ENCODE measurements around the gene PTPRS. TPM values are rescaled to one million over a fixed set of nuclear protein-coding genes. Genes with fewer than 3 reads are reported as not detected.

Gene PTPRS
- total and polyA plus RNA-seq, 2 donors (not counting 3 experiments of a cell fraction or from before 2014, with no cell fraction given), result 10.1 to 16.1 TPM

DNA sequence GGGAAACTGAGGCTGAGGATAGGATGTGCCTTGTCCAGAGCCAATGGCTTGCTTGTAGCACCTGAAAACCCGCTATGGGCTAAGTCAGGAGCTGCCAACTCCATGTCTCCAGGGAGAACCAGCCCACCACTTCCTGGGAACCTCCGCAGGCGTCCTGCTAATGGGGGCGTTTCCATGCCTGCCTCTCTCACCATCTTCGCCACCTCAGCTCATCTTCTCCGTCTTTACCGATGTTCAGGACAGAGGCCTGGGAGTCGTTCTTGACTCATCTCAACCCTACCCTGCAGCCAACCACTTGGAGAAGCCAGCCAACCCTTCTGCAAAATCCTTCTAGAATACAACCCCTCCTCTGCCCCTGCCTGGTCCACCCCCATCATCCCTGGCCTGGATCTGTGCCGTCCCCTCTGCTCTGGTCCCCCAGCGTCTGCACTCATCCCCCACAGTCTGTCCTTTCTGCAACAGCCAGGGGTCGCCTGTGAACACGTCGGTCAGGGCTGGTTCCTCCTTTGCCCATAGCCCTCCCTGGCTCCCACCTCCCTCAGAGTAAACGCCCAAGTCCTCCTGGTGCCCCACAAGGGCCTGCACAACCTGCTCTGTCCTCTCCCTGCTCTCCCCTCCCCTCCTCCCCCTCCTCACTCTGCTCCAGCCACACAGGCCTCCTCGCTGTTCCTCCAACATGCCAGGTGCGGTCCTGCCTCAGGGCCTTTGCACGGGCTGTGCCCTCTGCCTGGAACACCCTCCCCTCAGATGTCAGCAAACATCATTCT, 31.0 kb downstream of the PTPRS start:
- H3K9me3 ChIP-seq (replicated peaks; ENCODE audit: control insufficient read depth, insufficient read depth, low read length), result no peaks in the 10 kb centered on the region
- no peaks in the 10 kb centered on the region for H3K9me1 ChIP-seq (replicated peaks; ENCODE audit: control insufficient read depth, extremely low read depth, insufficient read depth, low read length)
- H3K4me2 ChIP-seq (ENCODE audit: insufficient read depth, low read length), result no peak overlapping the region
- H3K27ac ChIP-seq (ENCODE audit: insufficient read depth, low read depth, low read length), result no peak overlapping the region
- H3K4me3 ChIP-seq (replicated peaks in 1 of 3; ENCODE audit: insufficient read depth in 1 of 3, low read depth in 1 of 3, low read length in 3 of 3), result no peak overlapping the region
- ChIA-PET POLR2A (interaction anchor here (0.6 to 1.0 kb wide), 6 partner anchors 9 to 595 kb away, joined by 3 to 6 read pairs (median 4); no protein-coding TSS in a partner anchor), CTCF (no interaction called here)
- no peak overlapping the region for H2AFZ ChIP-seq (ENCODE audit: low read depth, low read length)
- no peaks in the 10 kb centered on the region for H3K4me1 ChIP-seq (ENCODE audit: control insufficient read depth, extremely low read depth, insufficient read depth, low read length)
- no peak overlapping the region for H3K9ac ChIP-seq (replicated peaks; ENCODE audit: extremely low read depth, insufficient read depth, low read length)
- no peaks in the 10 kb centered on the region for H4K20me1 ChIP-seq (replicated peaks; ENCODE audit: control insufficient read depth, extremely low read depth, insufficient read depth, low read length)
- TF ChIP-seq CTCF (IDR thresholded peaks at IDR 0.05; ENCODE audit: extremely low read depth in 1 of 2, insufficient read depth in 1 of 2, low read depth in 1 of 2, low read length in 2 of 2) (no peak), EZH2 (IDR thresholded peaks at IDR 0.05; ENCODE audit: borderline replicate concordance, low read depth, low read length, severe bottlenecking) (no peak)
- TF ChIP-seq, protein P1, sequence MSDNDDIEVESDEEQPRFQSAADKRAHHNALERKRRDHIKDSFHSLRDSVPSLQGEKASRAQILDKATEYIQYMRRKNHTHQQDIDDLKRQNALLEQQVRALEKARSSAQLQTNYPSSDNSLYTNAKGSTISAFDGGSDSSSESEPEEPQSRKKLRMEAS (IDR thresholded peaks at IDR 0.05; ENCODE audit: insufficient read depth, insufficient read length), result no peak
- BruUV-seq (replicated peaks), result no TSS peak
- FAIRE-seq, result no peak
- no peaks in the 10 kb centered on the region for H3K27me3 ChIP-seq (ENCODE audit: control insufficient read depth in 2 of 2, insufficient read depth in 2 of 2, low read length in 2 of 2)
- no peaks in the 10 kb centered on the region for H3K79me2 ChIP-seq (ENCODE audit: control insufficient read depth, insufficient read depth, low read length)
- no peak for DNase-seq (ENCODE audit: low read depth, low spot score)
- no peaks in the 10 kb centered on the region for H3K36me3 ChIP-seq (ENCODE audit: control insufficient read depth in 2 of 2, extremely low read depth in 1 of 2, insufficient read depth in 2 of 2, low read length in 2 of 2)
- intact Hi-C loops (cut with micrococcal nuclease) (no loop called here), dilution Hi-C loops (cut with MboI; ENCODE audit: extremely low pct_ligation_motif_present, low sequenced_read_pairs) (no loop called here)

Data from endothelial cell of umbilical vein (primary cell).